Activated T-helper 17 cell treated with anti-CD3 and anti-CD28 coated beads, Interleukin-2, amount 50 U/mL, for 72 hours (primary cell): Measurements from ENCODE around the gene MAP3K9. TPM values are rescaled to one million over a fixed set of nuclear protein-coding genes. Genes with fewer than 3 reads are reported as not detected.

ENCODE experiments used
- ATAC-seq: fragments of 150-1000 bp; cut with Tn5 transposase; replicated peaks from 2 replicates; pipeline ENCODE4 v1.10.0; 2021; ENCODE audit warnings: mild to moderate bottlenecking, moderate library complexity
- H3K27ac Mint-ChIP-seq: one replicate; pipeline ENCODE4 v1.8.0; 2022; ENCODE audit warnings: mixed read lengths
- H3K27me3 Mint-ChIP-seq: one replicate; pipeline ENCODE4 v1.8.0; 2022; ENCODE audit warnings: mixed read lengths
- H3K36me3 Mint-ChIP-seq: one replicate; pipeline ENCODE4 v1.8.0; 2022; ENCODE audit warnings: low read depth, mild to moderate bottlenecking, mixed read lengths
- H3K4me1 Mint-ChIP-seq: one replicate; pipeline ENCODE4 v1.8.0; 2022; ENCODE audit warnings: mixed read lengths
- H3K4me3 Mint-ChIP-seq: one replicate; pipeline ENCODE4 v1.8.0; 2022; ENCODE audit warnings: mild to moderate bottlenecking, mixed read lengths
- H3K9me3 Mint-ChIP-seq: one replicate; pipeline ENCODE4 v1.8.0; 2022; ENCODE audit warnings: mixed read lengths
- total RNA-seq, 2 donors: library from RNA; stranded (reverse); gene quantifications; one replicate each; pipeline ENCODE4 v1.2.3, GENCODE V29; 2022

MAP3K9 gene
- total RNA-seq, 2 donors from 2014 or later = 6.8 to 10.5 TPM

- Mint-ChIP-seq H3K4me3 (no peak overlapping the region), H3K4me1 (no peaks in the 10 kb centered on the region), H3K36me3 (no peaks in the 10 kb centered on the region), H3K27me3 (no peaks in the 10 kb centered on the region), H3K9me3 (peaks cover 5% of the 10 kb centered on the region), H3K27ac (no peak overlapping the region)
- no peak for ATAC-seq
Observed at GRCh38 chr14:70830998-70831781, 21.9 kb upstream of the MAP3K9 start.

GRCh38 chr14:70828188-70828587 lies 18.9 kb upstream of the MAP3K9 start:
- no peaks in the 10 kb centered on the region for H3K36me3 Mint-ChIP-seq
- H3K4me1 Mint-ChIP-seq = no peaks in the 10 kb centered on the region
- peaks cover under 1% of the 10 kb centered on the region for H3K27me3 Mint-ChIP-seq
- ATAC-seq = no peak
- no peak overlapping the region for H3K27ac Mint-ChIP-seq
- H3K9me3 Mint-ChIP-seq = no peaks in the 10 kb centered on the region
- H3K4me3 Mint-ChIP-seq = no peak overlapping the region

GRCh38 chr14:70827752-70828151 lies 18.4 kb upstream of the MAP3K9 start:
- Mint-ChIP-seq H3K27me3 (peaks cover 4% of the 10 kb centered on the region), H3K27ac (no peak overlapping the region), H3K36me3 (no peaks in the 10 kb centered on the region), H3K9me3 (no peaks in the 10 kb centered on the region), H3K4me3 (no peak overlapping the region), H3K4me1 (no peaks in the 10 kb centered on the region)
- no peak for ATAC-seq

GRCh38 chr14:70827347-70827746 lies 18.0 kb upstream of the MAP3K9 start:
- Mint-ChIP-seq H3K27ac (no peak overlapping the region), H3K4me1 (no peaks in the 10 kb centered on the region), H3K27me3 (peaks cover 4% of the 10 kb centered on the region), H3K9me3 (no peaks in the 10 kb centered on the region), H3K36me3 (no peaks in the 10 kb centered on the region), H3K4me3 (no peak overlapping the region)
- no peak for ATAC-seq

GRCh38 chr14:70823281-70823680 lies 14.0 kb upstream of the MAP3K9 start:
- H3K4me1 Mint-ChIP-seq = no peaks in the 10 kb centered on the region
- H3K4me3 Mint-ChIP-seq = peak overlapping the region; percentile 82
- H3K27me3 Mint-ChIP-seq = peaks cover 8% of the 10 kb centered on the region
- H3K36me3 Mint-ChIP-seq = no peaks in the 10 kb centered on the region
- peak overlapping the region; percentile 72 for H3K27ac Mint-ChIP-seq
- no peak for ATAC-seq
- H3K9me3 Mint-ChIP-seq = no peaks in the 10 kb centered on the region

GRCh38 chr14:70822530-70823185 lies 13.3 kb upstream of the MAP3K9 start:
- peaks cover 3% of the 10 kb centered on the region for H3K4me1 Mint-ChIP-seq
- peak overlapping the region; percentile 72 for H3K27ac Mint-ChIP-seq
- peaks cover 8% of the 10 kb centered on the region for H3K27me3 Mint-ChIP-seq
- no peak for ATAC-seq
- H3K4me3 Mint-ChIP-seq = peak overlapping the region; percentile 82
- H3K36me3 Mint-ChIP-seq = no peaks in the 10 kb centered on the region
- H3K9me3 Mint-ChIP-seq = no peaks in the 10 kb centered on the region

- Mint-ChIP-seq H3K4me3 (peak overlapping the region; percentile 82), H3K27ac (peak overlapping the region; percentile 72), H3K36me3 (no peaks in the 10 kb centered on the region), H3K4me1 (peaks cover 3% of the 10 kb centered on the region), H3K27me3 (peaks cover 8% of the 10 kb centered on the region), H3K9me3 (no peaks in the 10 kb centered on the region)
- peak; percentile 68 for ATAC-seq
Observed at GRCh38 chr14:70821584-70822529, 12.5 kb upstream of the MAP3K9 start.

- Mint-ChIP-seq H3K27me3 (peaks cover 3% of the 10 kb centered on the region), H3K4me3 (no peak overlapping the region), H3K9me3 (no peaks in the 10 kb centered on the region), H3K27ac (no peak overlapping the region), H3K4me1 (peaks cover 3% of the 10 kb centered on the region), H3K36me3 (no peaks in the 10 kb centered on the region)
- ATAC-seq = no peak
Observed at GRCh38 chr14:70816525-70816924, 7.2 kb upstream of the MAP3K9 start.

- no peaks in the 10 kb centered on the region for H3K9me3 Mint-ChIP-seq
- peaks cover 3% of the 10 kb centered on the region for H3K27me3 Mint-ChIP-seq
Observed at GRCh38 chr14:70814466-70814865, 5.2 kb upstream of the MAP3K9 start.

GRCh38 chr14:70812124-70812818 lies 3.0 kb upstream of the MAP3K9 start:
- Mint-ChIP-seq H3K9me3 (no peaks in the 10 kb centered on the region), H3K27me3 (no peaks in the 10 kb centered on the region), H3K4me1 (peaks cover 6% of the 10 kb centered on the region), H3K4me3 (no peak overlapping the region), H3K27ac (no peak overlapping the region), H3K36me3 (peaks cover 6% of the 10 kb centered on the region)
- no peak for ATAC-seq

More at GRCh38 chr14:70814466-70814865, 5.2 kb upstream of the MAP3K9 start:
- Mint-ChIP-seq H3K27ac (no peak overlapping the region), H3K36me3 (peaks cover 6% of the 10 kb centered on the region), H3K4me3 (no peak overlapping the region), H3K4me1 (peaks cover 3% of the 10 kb centered on the region)
- no peak for ATAC-seq

GRCh38 chr14:70811578-70811977 lies 2.3 kb upstream of the MAP3K9 start:
- H3K4me1 Mint-ChIP-seq = peaks cover 10% of the 10 kb centered on the region
- H3K27me3 Mint-ChIP-seq = no peaks in the 10 kb centered on the region
- H3K27ac Mint-ChIP-seq = no peak overlapping the region
- no peaks in the 10 kb centered on the region for H3K9me3 Mint-ChIP-seq
- ATAC-seq = no peak
- peaks cover 6% of the 10 kb centered on the region for H3K36me3 Mint-ChIP-seq
- no peak overlapping the region for H3K4me3 Mint-ChIP-seq

GRCh38 chr14:70811050-70811449 lies 1.7 kb upstream of the MAP3K9 start:
- H3K9me3 Mint-ChIP-seq = no peaks in the 10 kb centered on the region
- H3K27me3 Mint-ChIP-seq = no peaks in the 10 kb centered on the region
- peaks cover 10% of the 10 kb centered on the region for H3K4me1 Mint-ChIP-seq
- peak; percentile 61 for ATAC-seq
- no peak overlapping the region for H3K27ac Mint-ChIP-seq
- H3K36me3 Mint-ChIP-seq = peaks cover 6% of the 10 kb centered on the region
- no peak overlapping the region for H3K4me3 Mint-ChIP-seq

- H3K27ac Mint-ChIP-seq = no peak overlapping the region
- H3K9me3 Mint-ChIP-seq = no peaks in the 10 kb centered on the region
- peaks cover 6% of the 10 kb centered on the region for H3K36me3 Mint-ChIP-seq
- peaks cover 10% of the 10 kb centered on the region for H3K4me1 Mint-ChIP-seq
- no peaks in the 10 kb centered on the region for H3K27me3 Mint-ChIP-seq
- ATAC-seq = no peak
- no peak overlapping the region for H3K4me3 Mint-ChIP-seq
Observed at GRCh38 chr14:70810621-70811020, 1.3 kb upstream of the MAP3K9 start.
